ENCODE data around the gene TAAR1.
"Not testable (repeated sequence)": the region's sequence is repeated elsewhere in the genome, so short reads cannot be mapped to it uniquely, and the experiment has no call there.

TAAR1 gene, protein sequence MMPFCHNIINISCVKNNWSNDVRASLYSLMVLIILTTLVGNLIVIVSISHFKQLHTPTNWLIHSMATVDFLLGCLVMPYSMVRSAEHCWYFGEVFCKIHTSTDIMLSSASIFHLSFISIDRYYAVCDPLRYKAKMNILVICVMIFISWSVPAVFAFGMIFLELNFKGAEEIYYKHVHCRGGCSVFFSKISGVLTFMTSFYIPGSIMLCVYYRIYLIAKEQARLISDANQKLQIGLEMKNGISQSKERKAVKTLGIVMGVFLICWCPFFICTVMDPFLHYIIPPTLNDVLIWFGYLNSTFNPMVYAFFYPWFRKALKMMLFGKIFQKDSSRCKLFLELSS

DNA sequence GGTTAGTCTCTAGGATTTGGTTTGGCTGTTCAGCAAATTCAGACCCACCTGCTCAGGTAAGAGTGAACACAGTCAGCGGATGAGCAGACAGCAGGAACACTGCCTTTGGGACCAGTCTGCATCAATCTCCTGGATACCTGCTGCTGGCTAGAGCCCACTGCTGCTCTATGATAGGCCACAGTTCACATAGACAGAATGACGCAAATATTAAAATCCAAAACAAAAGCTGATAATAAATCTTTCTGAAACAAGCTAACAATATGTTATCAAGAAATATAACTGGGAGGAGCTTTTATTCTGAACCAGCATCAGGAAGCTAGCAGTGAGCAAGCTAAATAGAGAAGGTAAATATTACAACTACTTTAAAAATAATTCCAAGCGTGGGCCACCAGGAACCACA lies at the start of gene TAAR1:
TAAR1 (minus strand) TSS at position 101 of the 400 bp plus-strand sequence. CDS start 13,179 bp downstream, outside the sequence.
- DNase-seq: no peak

DNA sequence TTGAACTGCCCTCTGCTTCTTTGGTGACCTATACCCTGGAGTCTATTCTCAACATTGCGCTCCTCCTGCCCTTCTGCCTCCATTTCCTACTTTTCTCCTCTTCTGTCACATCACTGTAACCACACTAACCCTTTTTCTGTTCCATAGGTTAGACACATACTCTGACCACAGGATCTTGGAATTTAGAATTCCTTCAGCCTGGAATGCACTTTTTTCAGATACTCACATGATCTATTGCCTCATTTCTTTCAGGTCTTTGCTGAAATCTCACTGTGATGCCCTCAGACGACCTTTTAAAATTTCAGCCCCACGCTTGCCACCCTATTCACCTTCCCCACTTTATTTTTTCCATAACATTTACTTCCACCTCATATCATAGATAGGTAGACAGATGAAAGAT lies 49.8 kb upstream of the TAAR1 start:
- no peak for DNase-seq

DNA sequence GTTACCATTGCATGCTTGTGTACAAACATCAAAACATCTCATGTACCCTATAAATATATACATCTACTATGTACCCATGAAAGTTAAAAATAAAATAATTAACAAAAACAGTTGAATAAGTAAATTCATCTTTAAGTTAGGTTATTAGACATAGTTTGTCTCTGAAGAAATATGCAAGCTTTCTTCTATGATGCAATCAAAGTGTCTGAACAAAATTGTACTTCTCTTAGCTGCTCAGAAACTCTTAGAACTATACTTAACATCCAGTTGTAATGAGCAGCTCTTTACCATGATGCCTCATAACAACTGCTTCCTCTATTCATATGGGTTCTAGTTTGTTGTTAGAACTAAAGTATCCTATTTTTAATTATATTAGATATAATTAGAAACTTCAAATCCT lies 49.0 kb upstream of the TAAR1 start:
- DNase-seq: no peak

DNA sequence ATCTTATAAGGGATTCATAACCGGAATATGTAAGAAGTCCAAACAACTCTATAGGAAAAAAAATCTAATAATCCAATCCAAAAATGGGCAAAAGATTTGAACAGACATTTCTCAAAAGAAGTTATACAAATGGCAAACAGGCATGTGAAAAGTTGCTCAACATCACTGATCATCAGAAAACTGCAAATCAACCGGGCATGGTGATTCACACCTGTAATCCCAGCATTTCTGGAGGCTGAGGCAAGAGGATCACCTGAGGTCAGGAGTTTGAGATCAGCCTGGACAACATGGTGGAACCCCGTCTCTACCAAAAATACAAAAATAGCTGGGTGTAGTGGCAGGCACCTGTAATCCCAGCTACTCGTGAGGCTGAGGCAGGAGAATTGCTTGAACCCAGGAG lies 47.8 kb upstream of the TAAR1 start:
- not testable (repeated sequence) for DNase-seq

DNA sequence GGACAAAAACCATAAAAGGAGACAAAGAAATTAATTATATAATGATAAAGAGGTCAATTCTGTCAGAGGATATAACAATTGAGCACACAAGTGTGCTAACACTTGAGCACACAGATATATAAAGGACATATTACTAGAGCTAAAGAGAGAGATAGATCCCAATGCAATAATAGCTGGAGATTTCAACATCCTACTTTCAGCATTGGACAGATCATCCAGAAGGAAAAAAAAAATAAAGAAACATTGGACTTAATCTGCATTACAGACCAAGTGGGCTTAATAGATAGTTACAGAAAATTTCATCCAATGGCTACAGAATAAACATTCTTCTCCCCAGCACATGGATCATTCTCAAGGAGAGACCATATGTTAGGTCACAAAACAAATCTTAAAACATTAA lies 45.0 kb upstream of the TAAR1 start:
- no peak for DNase-seq

DNA sequence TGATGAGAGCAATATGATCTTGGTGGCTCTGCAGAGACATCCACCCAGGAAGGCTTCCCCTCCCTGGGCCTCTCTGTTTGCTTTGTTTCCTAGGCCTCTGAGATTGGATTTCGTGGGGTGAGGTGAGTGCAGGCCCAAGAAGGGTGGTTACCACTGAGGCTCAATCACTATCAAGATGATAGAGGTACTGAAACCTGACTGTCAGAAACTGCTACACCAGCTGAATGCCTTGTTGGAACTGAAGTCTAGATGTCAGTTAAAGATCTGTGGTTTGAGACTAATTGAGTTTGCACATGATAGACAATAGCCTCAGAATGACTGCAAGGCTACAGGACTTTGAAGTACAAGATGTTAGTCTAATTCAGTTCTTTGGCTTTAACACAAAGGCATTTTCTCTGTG lies 39.6 kb upstream of the TAAR1 start:
- DNase-seq: no peak

DNA sequence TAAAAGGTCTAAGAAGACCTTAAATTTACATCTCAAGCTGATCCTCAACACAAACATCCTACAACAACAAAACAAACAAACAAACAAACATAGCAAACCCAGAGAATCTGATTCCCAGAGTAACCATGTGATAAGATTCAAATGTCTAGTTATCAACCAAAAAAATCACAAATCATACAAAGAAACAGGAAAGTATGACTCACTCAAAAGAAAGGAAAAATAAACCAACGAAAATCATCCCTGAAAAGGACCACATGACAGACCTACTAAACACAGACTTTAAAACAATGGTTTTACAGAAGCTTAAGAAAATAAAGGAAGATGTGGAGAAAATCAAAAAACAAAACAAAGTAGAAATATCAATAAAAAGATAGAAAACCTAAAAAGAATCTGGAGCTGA lies 36.8 kb upstream of the TAAR1 start:
- DNase-seq: no peak

DNA sequence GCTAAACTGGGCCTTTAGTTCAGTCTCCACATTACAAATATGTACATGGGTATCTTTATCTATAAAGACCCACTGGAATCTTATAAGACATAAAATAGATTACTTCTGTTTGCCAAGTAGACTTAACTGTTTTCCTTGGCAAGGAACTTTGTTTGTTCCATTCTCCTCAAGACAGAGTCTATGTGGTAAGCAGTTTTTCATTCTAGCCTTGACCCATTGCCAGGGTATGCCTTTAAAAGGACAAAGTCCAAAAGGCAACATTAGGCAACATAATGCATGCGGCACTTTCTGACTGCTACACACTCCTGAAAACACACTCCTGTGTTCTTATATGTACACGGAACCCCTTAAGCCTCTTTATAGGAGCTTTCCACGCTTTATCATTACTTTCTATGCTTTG lies 34.5 kb upstream of the TAAR1 start:
- DNase-seq: no peak

DNA sequence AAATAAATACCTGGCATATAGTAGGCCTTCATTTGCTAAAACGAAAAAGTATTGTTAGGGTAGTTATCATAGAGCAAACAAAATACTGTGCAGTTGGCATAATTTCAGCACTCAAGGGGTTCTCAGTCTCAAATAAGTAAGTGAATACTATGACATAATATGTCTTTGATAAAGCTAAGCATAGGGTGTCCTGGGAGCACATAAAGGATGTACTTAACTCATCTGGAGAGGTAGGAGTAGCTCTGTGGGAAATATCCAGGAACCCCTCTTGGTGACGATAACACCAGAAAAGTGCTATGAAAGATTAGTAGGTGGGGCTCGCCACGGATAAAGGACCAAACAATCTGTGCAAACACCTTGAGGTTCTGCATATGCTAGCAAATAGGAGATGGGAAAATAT lies 31.7 kb upstream of the TAAR1 start:
- no peak for DNase-seq

DNA sequence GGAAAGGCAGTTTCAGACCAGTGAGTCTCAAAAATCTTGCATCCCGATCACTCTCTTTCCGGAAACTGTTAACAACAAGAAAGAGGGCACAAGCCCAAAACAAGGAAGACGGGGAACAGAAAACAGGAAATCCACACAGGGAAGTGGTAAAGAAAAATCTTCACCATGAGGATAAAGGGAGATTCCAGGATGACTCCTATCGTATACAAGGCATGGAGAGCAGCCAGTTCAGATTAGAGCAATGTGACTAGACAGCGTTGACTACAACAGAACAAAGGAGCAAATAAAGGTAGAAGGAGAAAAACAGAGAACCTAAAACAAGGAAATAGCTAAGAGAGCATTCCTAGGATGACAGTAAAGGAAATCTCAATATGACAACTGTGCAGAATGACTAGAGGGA lies 28.3 kb upstream of the TAAR1 start:
- DNase-seq: no peak

DNA sequence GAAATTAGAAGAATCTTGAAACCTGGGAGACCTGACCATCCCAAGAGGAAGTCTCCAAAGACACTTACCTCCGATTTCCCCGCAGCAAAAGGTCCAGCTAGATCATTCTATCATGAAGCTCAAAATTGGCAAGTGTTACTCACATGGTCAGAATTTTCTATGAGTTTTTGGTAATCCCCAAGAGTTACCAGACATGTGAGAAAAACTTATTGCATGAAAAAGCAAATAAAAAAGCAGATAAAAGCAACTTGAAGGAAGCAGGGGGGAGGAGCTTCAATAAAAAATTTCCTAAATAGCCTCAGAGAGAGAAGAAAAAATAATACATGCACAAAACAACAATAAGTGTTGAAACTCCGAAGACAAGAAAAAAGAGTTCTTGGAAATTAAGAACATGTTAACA lies 27.5 kb upstream of the TAAR1 start:
- DNase-seq: no peak

DNA sequence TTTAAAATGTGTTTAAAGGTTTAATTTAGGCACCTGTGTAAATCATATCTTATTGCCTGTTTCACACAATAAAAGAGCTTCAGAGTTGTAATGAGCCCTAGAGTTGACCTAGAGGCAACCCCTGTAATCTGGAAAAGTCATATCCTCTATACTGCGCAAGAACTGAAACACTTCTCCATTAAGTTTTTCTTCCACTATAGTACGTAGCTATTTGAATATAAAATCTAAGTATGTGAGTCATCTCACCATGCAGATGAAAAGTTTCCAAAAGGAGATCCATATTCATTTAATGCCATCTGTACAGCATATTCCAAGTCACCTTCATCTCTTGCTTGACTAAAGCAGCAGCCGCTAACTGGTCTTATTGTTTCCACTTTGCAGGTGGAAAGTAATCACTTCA lies 26.0 kb upstream of the TAAR1 start:
- no peak for DNase-seq

DNA sequence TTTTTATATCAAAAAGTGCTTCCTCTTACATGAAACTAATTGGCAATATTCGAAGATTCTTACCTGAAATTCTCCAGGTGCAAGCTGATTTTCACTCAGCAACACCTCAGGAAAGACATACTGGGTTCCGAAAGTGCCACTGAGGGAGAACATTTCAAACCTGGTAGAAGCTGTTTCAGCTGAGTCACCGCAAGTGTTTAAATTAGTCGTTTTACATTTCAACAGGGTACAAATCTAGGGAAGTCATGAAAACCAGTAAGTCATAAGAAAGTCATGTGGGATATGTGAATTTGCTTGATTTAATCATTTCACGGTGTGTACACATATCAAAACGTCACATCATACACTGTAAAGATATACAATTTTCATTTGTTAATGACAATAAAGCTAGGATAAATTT lies 25.3 kb upstream of the TAAR1 start:
- DNase-seq: no peak

DNA sequence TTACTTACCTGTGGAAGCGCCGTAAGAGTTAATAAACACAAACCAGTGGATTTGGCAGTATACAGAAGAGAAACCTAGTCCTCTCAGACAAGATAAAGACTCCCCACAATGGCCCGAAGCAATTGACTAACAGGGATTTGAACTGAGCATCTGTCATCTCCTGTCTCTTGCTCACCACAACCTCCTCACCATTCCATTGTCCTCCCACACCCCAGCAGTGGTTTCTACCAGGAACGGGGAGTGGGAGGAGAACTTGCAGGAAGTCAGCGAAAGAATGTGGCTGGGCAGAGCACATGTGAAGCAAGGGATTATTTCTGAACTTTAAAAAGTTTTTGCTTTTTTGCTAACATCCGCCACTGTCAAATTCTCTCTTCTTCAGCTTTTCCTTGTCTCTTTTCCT lies 24.6 kb upstream of the TAAR1 start:
- DNase-seq: no peak

DNA sequence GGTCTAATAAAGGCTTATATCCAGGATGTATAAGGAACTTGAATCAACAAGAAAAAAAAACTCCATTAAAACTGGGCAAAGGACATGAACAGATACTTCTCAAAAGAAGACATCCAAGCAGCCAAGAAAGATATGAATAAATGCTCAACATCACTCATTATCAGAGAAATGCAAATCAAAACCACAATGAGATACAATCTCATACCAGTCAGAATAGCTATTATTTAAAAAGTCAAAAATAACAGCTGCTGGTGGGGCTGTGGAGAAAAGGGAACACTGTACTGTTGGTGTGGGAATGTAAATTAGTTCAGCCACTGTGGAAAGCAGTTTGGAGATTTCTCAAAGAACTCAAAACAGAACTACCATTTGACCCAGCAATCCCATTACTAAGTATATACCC lies 20.1 kb upstream of the TAAR1 start:
- not testable (repeated sequence) for DNase-seq

DNA sequence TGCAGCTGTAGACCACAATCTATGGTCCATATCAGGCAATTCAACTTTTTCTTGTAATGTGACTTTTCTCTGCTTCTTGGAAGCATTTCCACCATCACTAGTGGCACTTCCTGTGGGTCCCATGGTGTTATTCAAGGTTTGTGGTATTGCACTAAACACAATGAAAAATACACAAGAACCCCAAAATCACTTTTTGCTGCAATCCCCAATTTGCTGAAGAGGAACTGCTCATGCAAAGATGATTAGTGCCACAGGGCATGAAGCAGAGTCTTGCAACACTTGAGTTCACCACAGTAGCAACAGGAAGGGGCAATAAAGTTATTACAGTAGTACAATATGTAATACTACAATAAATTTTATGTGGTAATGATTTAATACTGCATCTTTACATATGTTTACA lies 16.8 kb upstream of the TAAR1 start:
- no peak for DNase-seq

DNA sequence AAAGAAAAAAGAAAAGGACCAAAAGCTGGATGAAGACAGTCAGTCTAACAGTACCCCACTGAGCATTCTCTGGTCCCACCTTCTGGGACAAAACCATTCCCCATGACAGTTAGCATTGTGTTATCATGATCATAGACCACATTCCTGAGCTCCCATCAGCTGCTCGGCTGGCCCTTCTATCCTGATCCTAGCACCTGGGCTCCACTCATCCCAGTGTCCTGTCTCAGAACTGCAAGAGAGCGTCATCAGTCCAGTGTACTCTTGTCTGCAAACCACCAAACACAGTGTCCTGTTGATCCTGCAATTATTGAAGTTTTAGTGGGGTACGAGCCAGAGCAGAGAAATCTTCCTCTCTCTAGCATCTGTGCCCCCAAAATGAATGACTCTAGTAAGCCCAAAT lies 16.0 kb upstream of the TAAR1 start:
- no peak for DNase-seq

DNA sequence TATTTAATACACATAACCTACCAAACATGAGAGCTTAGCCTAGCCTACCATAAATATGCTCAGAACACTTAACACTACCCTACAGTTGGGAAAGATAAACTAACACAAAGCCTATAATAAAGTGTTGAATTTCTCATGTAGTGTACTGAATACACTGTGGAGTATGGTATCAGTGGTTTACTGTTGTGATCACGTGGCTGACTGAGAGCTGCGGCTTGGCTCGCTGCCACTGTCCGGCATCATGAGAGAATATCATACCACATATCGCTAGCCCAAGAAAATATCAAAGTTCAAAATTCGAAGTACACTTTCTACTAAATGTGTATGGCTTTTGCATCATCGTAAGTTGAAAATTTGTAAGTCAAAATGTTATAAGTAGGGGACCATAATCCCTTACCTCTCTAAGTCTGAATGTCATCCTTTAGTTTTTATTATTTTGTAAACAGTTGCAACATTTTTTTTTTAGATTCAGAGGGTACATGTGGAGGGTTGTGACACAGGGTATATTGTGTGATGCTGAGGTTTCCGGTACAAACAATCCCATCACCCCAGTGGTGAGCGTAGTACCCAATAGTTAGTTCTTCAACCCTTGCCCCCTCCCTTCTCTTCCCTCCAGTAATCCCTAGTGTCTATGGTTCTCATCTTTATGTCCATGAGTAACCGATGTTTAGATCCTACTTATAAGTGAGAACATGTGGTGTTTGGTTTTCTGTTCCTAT lies 14.6 kb upstream of the TAAR1 start:
- no peak for DNase-seq

DNA sequence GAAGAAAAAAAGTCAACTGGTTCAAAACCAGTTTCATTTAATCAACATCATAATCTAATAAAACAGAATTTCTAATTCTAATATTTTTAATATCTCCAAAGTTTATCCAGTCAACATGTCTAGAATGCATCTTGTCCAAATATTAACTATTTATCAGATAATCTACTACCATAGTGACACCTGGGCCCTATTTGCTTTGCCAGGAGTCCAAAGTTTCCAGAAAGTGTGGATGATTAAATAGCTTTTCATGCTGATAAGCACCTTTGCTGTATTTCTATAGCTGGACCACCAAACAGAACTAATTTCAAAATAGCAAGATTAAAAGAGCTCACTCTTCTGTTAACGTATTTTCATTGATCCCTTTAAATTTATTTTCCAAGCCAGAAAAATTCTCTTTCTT lies 12.3 kb upstream of the TAAR1 start:
- DNase-seq: no peak

DNA sequence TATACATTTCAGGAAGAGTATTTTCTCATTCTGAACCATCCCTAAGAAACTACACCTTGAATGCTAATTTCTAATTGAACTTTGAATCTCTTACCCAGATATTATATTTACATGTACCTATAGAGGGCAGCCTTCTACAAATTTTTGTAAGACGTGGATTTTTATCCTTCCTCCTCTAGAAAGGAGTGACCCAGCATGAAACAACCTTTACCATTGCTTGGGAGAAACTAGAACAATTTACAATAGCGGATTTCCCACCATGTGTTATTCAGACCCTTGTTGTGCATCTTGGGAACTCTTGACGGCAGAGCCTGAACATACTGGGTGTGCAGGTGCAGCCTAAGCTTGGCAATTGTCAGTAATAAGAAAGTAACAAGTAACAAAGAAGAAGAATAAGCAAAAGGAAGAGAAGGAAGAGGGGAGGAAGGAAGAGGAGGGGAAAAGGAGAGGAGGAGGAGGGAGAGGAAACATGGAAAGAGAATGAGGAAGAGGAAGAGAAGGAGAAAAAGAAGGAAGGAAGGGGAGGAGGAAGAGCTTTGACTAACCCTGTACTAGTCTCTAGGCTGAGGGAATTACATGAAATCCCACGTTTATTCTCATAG lies 10.8 kb upstream of the TAAR1 start:
- DNase-seq: peak; percentile 0 to 41

DNA sequence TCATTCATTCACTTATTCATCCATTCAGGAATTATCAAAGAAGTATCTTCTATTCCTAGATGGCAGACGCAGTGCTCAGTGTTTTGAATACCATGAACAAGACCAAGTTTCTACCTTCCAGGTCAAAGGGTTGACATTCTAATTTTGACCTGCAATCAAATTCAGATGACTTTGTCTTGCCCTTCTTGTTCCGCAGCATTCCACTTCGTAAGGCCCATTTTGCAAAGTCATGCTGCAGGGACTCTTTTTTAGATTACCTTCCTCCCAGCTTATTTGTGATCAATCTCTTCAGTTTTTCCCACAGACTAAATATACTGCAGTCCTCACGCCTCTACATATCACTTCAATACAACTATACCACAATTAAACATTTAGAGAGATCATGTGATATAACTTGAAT lies 7.1 kb upstream of the TAAR1 start:
- DNase-seq: no peak

DNA sequence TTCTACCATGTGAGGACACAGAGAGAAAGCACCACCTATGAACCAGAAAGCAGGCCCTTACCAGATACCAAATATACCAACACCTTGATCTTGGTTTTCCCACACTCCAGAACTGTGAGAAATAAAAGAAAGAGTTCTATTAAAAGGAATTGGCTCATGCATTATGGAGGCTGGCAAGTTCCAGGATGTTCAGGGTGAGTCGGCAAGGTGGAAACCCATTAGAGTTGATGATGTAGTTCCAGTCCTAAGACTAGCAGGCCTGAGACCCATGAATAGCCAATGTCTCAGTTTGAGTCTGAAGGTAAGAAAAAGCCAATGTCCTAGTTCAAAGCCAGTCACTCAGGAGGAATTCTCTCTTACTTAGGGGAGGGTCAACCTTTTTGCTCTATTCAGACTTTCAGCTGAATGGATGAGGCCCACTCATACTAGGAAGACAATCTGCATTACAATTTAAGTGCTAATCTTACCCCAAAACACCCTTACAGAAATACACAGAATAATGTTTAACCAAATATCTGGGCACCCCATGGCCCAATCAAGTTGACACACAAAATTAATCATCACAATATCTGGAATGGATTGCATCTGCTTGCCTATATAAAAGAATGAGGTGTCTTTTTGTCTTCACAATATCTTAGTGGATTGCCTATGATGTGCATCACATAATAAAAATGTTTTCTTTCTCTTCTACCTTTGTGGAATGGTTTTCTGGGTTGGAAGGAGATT lies 5.5 kb upstream of the TAAR1 start:
- no peak for DNase-seq

DNA sequence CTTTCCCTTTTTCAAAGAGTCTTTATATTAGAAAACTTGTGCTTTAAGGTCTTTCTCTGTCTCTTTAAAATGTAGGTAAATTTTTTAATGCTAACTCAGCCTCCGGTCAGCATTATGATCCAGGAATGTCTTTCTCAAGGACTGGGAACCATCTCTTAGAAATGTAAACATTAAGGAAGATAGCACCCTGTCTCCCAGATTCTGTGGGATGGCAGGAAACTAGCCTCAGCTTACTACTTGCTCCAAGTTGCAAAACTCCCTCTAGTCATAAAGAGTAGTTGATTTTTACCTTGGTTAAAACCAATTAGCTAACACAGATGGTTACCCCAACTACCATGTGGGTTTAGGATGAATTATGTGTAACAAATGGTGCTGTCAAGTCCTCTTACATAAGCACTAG lies 4.7 kb upstream of the TAAR1 start:
- DNase-seq: no peak

DNA sequence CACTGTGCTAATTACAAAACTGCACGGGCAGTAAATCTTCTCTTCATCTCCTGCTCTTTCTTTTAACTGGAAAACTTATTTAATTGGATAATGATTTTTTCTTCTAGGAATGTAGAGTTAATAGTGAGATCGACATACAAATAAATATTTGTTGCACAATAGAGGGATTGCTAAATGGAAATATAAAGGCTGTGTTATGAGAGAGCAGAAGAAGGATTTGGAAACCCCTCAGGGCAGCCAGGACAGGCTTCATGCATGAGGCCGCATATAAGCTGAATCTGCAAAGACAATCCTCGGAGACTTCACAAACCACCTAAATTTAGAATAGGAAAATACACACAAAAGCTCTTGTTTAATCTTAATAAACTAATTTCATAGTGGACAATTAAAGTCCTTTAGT lies 2.9 kb upstream of the TAAR1 start:
- DNase-seq: no peak

All from NCI-H446 (cell line).